Measurements from ENCODE around the gene SLC5A11.
A peak's percentile ranks its signal among the peaks of the same experiment; 100 is the strongest.
"Not testable (repeated sequence)": the region's sequence is repeated elsewhere in the genome, so short reads cannot be mapped to it uniquely, and the experiment has no call there.

The SLC5A11 gene

GRCh38 chr16:24837969-24838368, 7.8 kb upstream of the SLC5A11 start:
- no peaks in the 10 kb centered on the region for H3K9me3 ChIP-seq (ENCODE audit: severe bottlenecking)
- no peaks in the 10 kb centered on the region for H3K36me3 ChIP-seq
- no peak for TF ChIP-seq CTCF (IDR thresholded peaks at IDR 0.05; ENCODE audit: low read depth, low read length)
- H3K4me3 ChIP-seq (ENCODE audit: low read depth, low read length): no peak overlapping the region
- no peaks in the 10 kb centered on the region for H3K27me3 ChIP-seq (ENCODE audit: insufficient read depth, low read depth, severe bottlenecking)
- no peak overlapping the region for H3K27ac ChIP-seq
- DNase-seq: no peak

- TF ChIP-seq CTCF (IDR thresholded peaks at IDR 0.05; ENCODE audit: low read depth, low read length): no peak
- no peaks in the 10 kb centered on the region for H3K27me3 ChIP-seq (ENCODE audit: insufficient read depth, low read depth, severe bottlenecking)
- no peaks in the 10 kb centered on the region for H3K36me3 ChIP-seq
- H3K27ac ChIP-seq: no peak overlapping the region
- DNase-seq: no peak
- H3K4me3 ChIP-seq (ENCODE audit: low read depth, low read length): no peak overlapping the region
- no peaks in the 10 kb centered on the region for H3K9me3 ChIP-seq (ENCODE audit: severe bottlenecking)
These were observed 7.1 kb upstream of the SLC5A11 start for GRCh38 chr16:24838554-24839266.

- Histone ChIP-seq H3K27ac (no peak overlapping the region), H3K9me3 (ENCODE audit: severe bottlenecking) (no peaks in the 10 kb centered on the region), H3K27me3 (ENCODE audit: insufficient read depth, low read depth, severe bottlenecking) (no peaks in the 10 kb centered on the region), H3K4me3 (ENCODE audit: low read depth, low read length) (no peak overlapping the region), H3K36me3 (no peaks in the 10 kb centered on the region)
- DNase-seq: no peak
- TF ChIP-seq CTCF (IDR thresholded peaks at IDR 0.05; ENCODE audit: low read depth, low read length): no peak
These were observed 6.3 kb upstream of the SLC5A11 start for GRCh38 chr16:24839347-24839972.

GRCh38 chr16:24841291-24841690, 4.5 kb upstream of the SLC5A11 start:
- no peak overlapping the region for H3K27ac ChIP-seq
- no peaks in the 10 kb centered on the region for H3K36me3 ChIP-seq
- no peaks in the 10 kb centered on the region for H3K9me3 ChIP-seq (ENCODE audit: severe bottlenecking)
- no peaks in the 10 kb centered on the region for H3K27me3 ChIP-seq (ENCODE audit: insufficient read depth, low read depth, severe bottlenecking)
- DNase-seq: no peak
- H3K4me3 ChIP-seq (ENCODE audit: low read depth, low read length): no peak overlapping the region
- no peak for TF ChIP-seq CTCF (IDR thresholded peaks at IDR 0.05; ENCODE audit: low read depth, low read length)

- DNase-seq: peak; percentile 36
- H3K27me3 ChIP-seq (ENCODE audit: insufficient read depth, low read depth, severe bottlenecking): no peaks in the 10 kb centered on the region
- H3K27ac ChIP-seq: no peak overlapping the region
- no peak overlapping the region for H3K4me3 ChIP-seq (ENCODE audit: low read depth, low read length)
- H3K9me3 ChIP-seq (ENCODE audit: severe bottlenecking): no peaks in the 10 kb centered on the region
- H3K36me3 ChIP-seq: no peaks in the 10 kb centered on the region
- TF ChIP-seq CTCF (IDR thresholded peaks at IDR 0.05; ENCODE audit: low read depth, low read length): no peak
These were observed 1.4 kb upstream of the SLC5A11 start for GRCh38 chr16:24844101-24845030.

- H3K27me3 ChIP-seq (ENCODE audit: insufficient read depth, low read depth, severe bottlenecking); H3K27ac ChIP-seq; H3K36me3 ChIP-seq; H3K4me3 ChIP-seq (ENCODE audit: low read depth, low read length); H3K9me3 ChIP-seq (ENCODE audit: severe bottlenecking); DNase-seq: not testable (repeated sequence)
These were observed 765 bp upstream of the SLC5A11 start for GRCh38 chr16:24845031-24845365.

All from WERI-Rb-1 (cell line).